ENCODE measurements around the gene SGCD. TPM values are rescaled to one million over a fixed set of nuclear protein-coding genes. Genes with fewer than 3 reads are reported as not detected.

The SGCD gene
- total RNA-seq, 1 donor: 13.8 TPM

GRCh38 chr5:156799171-156799570 is 472.2 kb downstream of the SGCD start:
- no peak for TF ChIP-seq CTCF (IDR thresholded peaks at IDR 0.05; ENCODE audit: insufficient read depth, low read depth, low read length)
- no peak overlapping the region for H3K4me3 ChIP-seq (ENCODE audit: low read depth, low read length)
- DNase-seq (ENCODE audit: low read depth): no peak

GRCh38 chr5:156800929-156801328 is 474.0 kb downstream of the SGCD start:
- H3K4me3 ChIP-seq (ENCODE audit: low read depth, low read length): no peak overlapping the region
- DNase-seq (ENCODE audit: low read depth): no peak
- no peak for TF ChIP-seq CTCF (IDR thresholded peaks at IDR 0.05; ENCODE audit: insufficient read depth, low read depth, low read length)

GRCh38 chr5:156802501-156802900 is 475.5 kb downstream of the SGCD start:
- no peak for DNase-seq (ENCODE audit: low read depth)
- H3K4me3 ChIP-seq (ENCODE audit: low read depth, low read length): no peak overlapping the region
- TF ChIP-seq CTCF (IDR thresholded peaks at IDR 0.05; ENCODE audit: insufficient read depth, low read depth, low read length): no peak

- no peak overlapping the region for H3K4me3 ChIP-seq (ENCODE audit: low read depth, low read length)
- no peak for TF ChIP-seq CTCF (IDR thresholded peaks at IDR 0.05; ENCODE audit: insufficient read depth, low read depth, low read length)
- no peak for DNase-seq (ENCODE audit: low read depth)
Observed at GRCh38 chr5:156803404-156803803, 476.4 kb downstream of the SGCD start.

- no peak for DNase-seq (ENCODE audit: low read depth)
- no peak for TF ChIP-seq CTCF (IDR thresholded peaks at IDR 0.05; ENCODE audit: insufficient read depth, low read depth, low read length)
- H3K4me3 ChIP-seq (ENCODE audit: low read depth, low read length): no peak overlapping the region
Observed at GRCh38 chr5:156812959-156813358, 486.0 kb downstream of the SGCD start.

- DNase-seq (ENCODE audit: low read depth): peak; percentile 6
Observed at GRCh38 chr5:156815988-156816599, 489.1 kb downstream of the SGCD start.

More at GRCh38 chr5:156815988-156816599, 489.1 kb downstream of the SGCD start:
- peak; percentile 36 for TF ChIP-seq CTCF (IDR thresholded peaks at IDR 0.05; ENCODE audit: insufficient read depth, low read depth, low read length)
- H3K4me3 ChIP-seq (ENCODE audit: low read depth, low read length): no peak overlapping the region

Small RNA genes within 50 kb of the gene (small RNA-seq; reads per million reads assigned to genes)
- gene AC027308.1 (not detected), gene RNU6-556P (not detected)

Data from fibroblast of villous mesenchyme (primary cell).